WTC11 (cell line): ENCODE results near the gene PPP4R2.

Experiments
- CREM ChIP-seq: sonication (generic); formaldehyde crosslinking; IDR thresholded peaks from 2 replicates; pipeline ENCODE4 v1.8.1; 2022; ENCODE audit warnings: mild to moderate bottlenecking, missing genetic modification reagents, moderate library complexity
- CTCF ChIP-seq: fragments of 200-600 bp; IDR thresholded peaks from 2 replicates; pipeline ENCODE4 v1.8.0; 2022; ENCODE audit warnings: antibody characterized with exemption
- JAZF1 ChIP-seq: fragments of 250-450 bp; sonication (Bioruptor Pico); IDR thresholded peaks from 2 replicates; pipeline ENCODE4 v1.9.0; 2021; ENCODE audit warnings: moderate library complexity, mild to moderate bottlenecking, inconsistent platforms
- KAT7 ChIP-seq: sonication (generic); formaldehyde crosslinking; IDR thresholded peaks from 2 replicates; pipeline ENCODE4 v1.8.1; 2023; ENCODE audit warnings: missing genetic modification reagents, mild to moderate bottlenecking, borderline replicate concordance
- ZBTB43 ChIP-seq: sonication (generic); formaldehyde crosslinking; IDR thresholded peaks from 2 replicates; pipeline ENCODE4 v1.8.1; 2023; ENCODE audit warnings: mild to moderate bottlenecking, missing genetic modification reagents

- no peak for TF ChIP-seq ZBTB43
- no peak for TF ChIP-seq KAT7 (CRISPR knock-in tag)
- TF ChIP-seq CTCF: no peak
- no peak for TF ChIP-seq CREM (CRISPR knock-in tag)
- no peak for TF ChIP-seq JAZF1
These were observed 21.7 kb upstream of the PPP4R2 start for GRCh38 chr3:72974956-72975355.
